ENCODE data around the gene DNM3.

- TF ChIP-seq CTCF (conservative IDR thresholded peaks at IDR 0.05; ENCODE audit: low read depth, low read length) (no peak), EZH2 (IDR thresholded peaks at IDR 0.05; ENCODE audit: borderline replicate concordance, low read depth, low read length, poor library complexity, severe bottlenecking) (no peak)
These were observed 102.8 kb downstream of the DNM3 start for GRCh38 chr1:171943973-171944561.

All from A673 (cell line).